ENCODE data around the gene RELN. TPM values are rescaled to one million over a fixed set of nuclear protein-coding genes. Genes with fewer than 3 reads are reported as not detected.
"Not testable (repeated sequence)": the region's sequence is repeated elsewhere in the genome, so short reads cannot be mapped to it uniquely, and the experiment has no call there.

RELN gene
- total RNA-seq, 2 experiments from 2014 or later, result not detected

- DNase-seq (no peak), ATAC-seq (ENCODE audit: low read depth) (no peak)
- Mint-ChIP-seq H3K27ac (no peak overlapping the region), H3K4me3 (no peak overlapping the region), H3K36me3 (no peaks in the 10 kb centered on the region), H3K9me3 (no peaks in the 10 kb centered on the region), H3K4me1 (peaks cover 5% of the 10 kb centered on the region), H3K27me3 (no peaks in the 10 kb centered on the region)
- POLR2A ChIA-PET, result no interaction called here
Measured at GRCh38 chr7:103810112-103810744, 179.2 kb downstream of the RELN start.

GRCh38 chr7:103809229-103809994 is 180.0 kb downstream of the RELN start:
- Mint-ChIP-seq H3K27me3 (no peaks in the 10 kb centered on the region), H3K9me3 (no peaks in the 10 kb centered on the region), H3K27ac (no peak overlapping the region), H3K4me1 (peaks cover 5% of the 10 kb centered on the region), H3K4me3 (no peak overlapping the region), H3K36me3 (no peaks in the 10 kb centered on the region)
- ATAC-seq (ENCODE audit: low read depth) (no peak), DNase-seq (no peak)
- POLR2A ChIA-PET, result no interaction called here

- Mint-ChIP-seq H3K36me3 (no peaks in the 10 kb centered on the region), H3K4me3 (no peak overlapping the region), H3K9me3 (no peaks in the 10 kb centered on the region), H3K27ac (no peak overlapping the region), H3K27me3 (peaks cover 3% of the 10 kb centered on the region), H3K4me1 (no peaks in the 10 kb centered on the region)
- ATAC-seq (ENCODE audit: low read depth) (no peak), DNase-seq (no peak)
- POLR2A ChIA-PET, result no interaction called here
Measured at GRCh38 chr7:103805346-103805745, 184.1 kb downstream of the RELN start.

GRCh38 chr7:103803631-103804030 is 185.8 kb downstream of the RELN start:
- H3K27ac Mint-ChIP-seq, result no peak overlapping the region
- H3K4me1 Mint-ChIP-seq, result no peaks in the 10 kb centered on the region
- DNase-seq (no peak), ATAC-seq (ENCODE audit: low read depth) (no peak)
- H3K4me3 Mint-ChIP-seq, result no peak overlapping the region
- POLR2A ChIA-PET, result no interaction called here
- H3K27me3 Mint-ChIP-seq, result peaks cover 4% of the 10 kb centered on the region
- no peaks in the 10 kb centered on the region for H3K36me3 Mint-ChIP-seq
- no peaks in the 10 kb centered on the region for H3K9me3 Mint-ChIP-seq

- Mint-ChIP-seq H3K4me1 (no peaks in the 10 kb centered on the region), H3K27me3 (peaks cover 4% of the 10 kb centered on the region), H3K9me3 (no peaks in the 10 kb centered on the region), H3K4me3 (no peak overlapping the region), H3K36me3 (no peaks in the 10 kb centered on the region), H3K27ac (no peak overlapping the region)
- POLR2A ChIA-PET, result no interaction called here
- ATAC-seq (ENCODE audit: low read depth) (no peak), DNase-seq (no peak)
Measured at GRCh38 chr7:103799298-103799697, 190.2 kb downstream of the RELN start.

- no peaks in the 10 kb centered on the region for H3K4me1 Mint-ChIP-seq
- H3K27ac Mint-ChIP-seq, result no peak overlapping the region
- ATAC-seq (ENCODE audit: low read depth) (no peak), DNase-seq (no peak)
- H3K9me3 Mint-ChIP-seq, result no peaks in the 10 kb centered on the region
- H3K27me3 Mint-ChIP-seq, result peaks cover 4% of the 10 kb centered on the region
- H3K4me3 Mint-ChIP-seq, result no peak overlapping the region
- POLR2A ChIA-PET, result no interaction called here
- no peaks in the 10 kb centered on the region for H3K36me3 Mint-ChIP-seq
Measured at GRCh38 chr7:103797647-103798307, 191.7 kb downstream of the RELN start.

GRCh38 chr7:103796327-103796962 is 193.0 kb downstream of the RELN start:
- peaks cover 4% of the 10 kb centered on the region for H3K27me3 Mint-ChIP-seq
- no peak overlapping the region for H3K4me3 Mint-ChIP-seq
- DNase-seq (no peak), ATAC-seq (ENCODE audit: low read depth) (no peak)
- H3K27ac Mint-ChIP-seq, result no peak overlapping the region
- no peaks in the 10 kb centered on the region for H3K36me3 Mint-ChIP-seq
- H3K9me3 Mint-ChIP-seq, result no peaks in the 10 kb centered on the region
- POLR2A ChIA-PET, result no interaction called here
- no peaks in the 10 kb centered on the region for H3K4me1 Mint-ChIP-seq

GRCh38 chr7:103795787-103796186 is 193.7 kb downstream of the RELN start:
- DNase-seq, result no peak
- Mint-ChIP-seq H3K4me3 (no peak overlapping the region), H3K27ac (no peak overlapping the region), H3K9me3 (no peaks in the 10 kb centered on the region), H3K36me3 (no peaks in the 10 kb centered on the region), H3K27me3 (peaks cover 4% of the 10 kb centered on the region), H3K4me1 (no peaks in the 10 kb centered on the region)
- no peak for ATAC-seq (ENCODE audit: low read depth)
- POLR2A ChIA-PET, result no interaction called here

- Mint-ChIP-seq H3K4me1 (no peaks in the 10 kb centered on the region), H3K27ac (no peak overlapping the region), H3K36me3 (no peaks in the 10 kb centered on the region), H3K4me3 (no peak overlapping the region), H3K27me3 (peaks cover 2% of the 10 kb centered on the region), H3K9me3 (no peaks in the 10 kb centered on the region)
- DNase-seq (no peak), ATAC-seq (ENCODE audit: low read depth) (no peak)
- POLR2A ChIA-PET, result no interaction called here
Measured at GRCh38 chr7:103795107-103795506, 194.4 kb downstream of the RELN start.

- POLR2A ChIA-PET, result no interaction called here
- Mint-ChIP-seq H3K9me3 (no peaks in the 10 kb centered on the region), H3K27ac (no peak overlapping the region), H3K4me3 (no peak overlapping the region), H3K36me3 (no peaks in the 10 kb centered on the region), H3K4me1 (no peaks in the 10 kb centered on the region), H3K27me3 (no peaks in the 10 kb centered on the region)
- ATAC-seq (ENCODE audit: low read depth) (no peak), DNase-seq (no peak)
Measured at GRCh38 chr7:103794424-103794823, 195.0 kb downstream of the RELN start.

GRCh38 chr7:103793614-103794013 is 195.8 kb downstream of the RELN start:
- Mint-ChIP-seq H3K9me3 (no peaks in the 10 kb centered on the region), H3K27ac (no peak overlapping the region), H3K36me3 (no peaks in the 10 kb centered on the region), H3K4me1 (no peaks in the 10 kb centered on the region), H3K4me3 (no peak overlapping the region), H3K27me3 (no peaks in the 10 kb centered on the region)
- ATAC-seq (ENCODE audit: low read depth) (no peak), DNase-seq (no peak)
- POLR2A ChIA-PET, result no interaction called here

GRCh38 chr7:103791894-103792293 is 197.6 kb downstream of the RELN start:
- POLR2A ChIA-PET, result no interaction called here
- no peak overlapping the region for H3K4me3 Mint-ChIP-seq
- DNase-seq, result no peak
- ATAC-seq (ENCODE audit: low read depth), result no peak
- H3K27me3 Mint-ChIP-seq, result no peaks in the 10 kb centered on the region
- H3K36me3 Mint-ChIP-seq, result no peaks in the 10 kb centered on the region
- no peak overlapping the region for H3K27ac Mint-ChIP-seq
- H3K9me3 Mint-ChIP-seq, result no peaks in the 10 kb centered on the region
- no peaks in the 10 kb centered on the region for H3K4me1 Mint-ChIP-seq

- ATAC-seq (ENCODE audit: low read depth); POLR2A ChIA-PET; H3K36me3 Mint-ChIP-seq; H3K27me3 Mint-ChIP-seq; H3K9me3 Mint-ChIP-seq; H3K4me1 Mint-ChIP-seq; DNase-seq; H3K4me3 Mint-ChIP-seq; H3K27ac Mint-ChIP-seq: not testable (repeated sequence)
Measured at GRCh38 chr7:103787041-103787440, 202.4 kb downstream of the RELN start.

Data from activated naive CD8-positive, alpha-beta T cell treated with anti-CD3 and anti-CD28 coated beads, Interleukin-2, amount 10 ng/mL, durations not matched to agents 7 days and 5 days (primary cell).